Measurements from ENCODE around the gene IL1RAPL2. TPM values are rescaled to one million over a fixed set of nuclear protein-coding genes. Genes with fewer than 3 reads are reported as not detected.
"Not testable (repeated sequence)": the region's sequence is repeated elsewhere in the genome, so short reads cannot be mapped to it uniquely, and the experiment has no call there.

IL1RAPL2 gene
- total RNA-seq, 2 experiments from 2014 or later: not detected

DNA sequence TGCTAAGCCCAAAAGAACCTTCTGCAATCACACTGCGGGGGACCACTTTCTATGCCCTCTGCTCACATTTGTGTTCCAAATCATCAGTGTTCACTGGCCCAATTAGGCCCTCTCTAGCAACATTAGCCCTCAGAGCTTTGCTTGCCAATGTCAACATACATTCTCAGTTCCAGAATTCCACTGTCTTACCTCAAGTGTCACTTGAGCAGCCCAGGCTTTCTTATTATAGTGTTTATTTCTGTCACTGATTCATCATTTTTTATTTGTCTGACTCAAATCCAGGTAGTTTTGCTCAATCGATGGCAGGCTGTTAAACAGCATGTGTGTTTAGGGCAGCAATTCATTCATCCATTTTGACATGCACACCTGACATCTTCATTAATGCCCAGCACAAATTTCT is 363.3 kb downstream of the IL1RAPL2 start:
- CTCF ChIA-PET: no interaction called here
- H3K4me3 Mint-ChIP-seq: no peak overlapping the region
- H3K27me3 Mint-ChIP-seq: no peaks in the 10 kb centered on the region
- DNase-seq: no peak
- no peaks in the 10 kb centered on the region for H3K9me3 Mint-ChIP-seq
- POLR2A ChIA-PET: no interaction called here
- no peaks in the 10 kb centered on the region for H3K36me3 Mint-ChIP-seq (ENCODE audit: low read depth)
- H3K4me1 Mint-ChIP-seq: no peaks in the 10 kb centered on the region
- no peak overlapping the region for H3K27ac Mint-ChIP-seq

DNA sequence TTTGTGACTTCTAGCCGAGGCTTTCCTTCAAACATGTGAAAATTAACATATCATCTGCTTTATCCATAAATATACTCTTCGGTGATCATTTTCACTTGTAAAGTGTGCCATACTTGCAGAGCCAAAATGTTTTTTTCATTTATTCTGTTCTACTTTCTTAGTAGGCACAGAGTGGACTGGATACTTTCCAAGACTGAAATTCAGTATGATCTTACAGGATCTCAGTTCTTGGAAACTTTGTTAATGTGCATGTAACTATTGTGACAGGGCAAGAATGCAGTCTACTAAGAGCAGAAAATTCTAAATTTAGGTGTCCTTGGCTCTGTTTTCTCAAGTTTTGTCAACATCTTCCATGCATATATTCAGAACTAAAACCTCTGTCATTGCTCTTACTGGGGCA is 369.6 kb downstream of the IL1RAPL2 start:
- no peaks in the 10 kb centered on the region for H3K9me3 Mint-ChIP-seq
- DNase-seq: no peak
- POLR2A ChIA-PET: no interaction called here
- H3K27ac Mint-ChIP-seq: no peak overlapping the region
- CTCF ChIA-PET: no interaction called here
- H3K4me1 Mint-ChIP-seq: no peaks in the 10 kb centered on the region
- H3K4me3 Mint-ChIP-seq: no peak overlapping the region
- no peaks in the 10 kb centered on the region for H3K36me3 Mint-ChIP-seq (ENCODE audit: low read depth)
- no peaks in the 10 kb centered on the region for H3K27me3 Mint-ChIP-seq

DNA sequence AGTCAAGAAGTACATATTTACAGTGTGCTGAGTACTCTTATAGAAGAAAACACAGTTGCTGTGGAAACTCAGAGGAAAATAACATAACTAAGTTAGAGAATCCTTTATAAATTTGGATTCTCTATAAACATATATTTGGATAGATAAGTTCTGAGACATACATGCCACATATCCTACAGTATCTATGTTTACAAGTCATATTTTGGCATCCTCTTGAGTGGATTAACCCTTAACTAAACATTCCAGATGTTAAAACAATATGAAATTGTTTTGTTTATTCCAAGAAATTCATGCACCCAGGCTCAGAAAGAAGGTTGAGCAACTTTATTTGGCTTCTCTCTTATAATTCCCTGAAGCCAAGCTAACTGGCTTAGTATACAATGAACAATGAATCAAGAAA is 387.3 kb downstream of the IL1RAPL2 start:
- Mint-ChIP-seq H3K4me3 (no peak overlapping the region), H3K36me3 (ENCODE audit: low read depth) (no peaks in the 10 kb centered on the region), H3K27ac (no peak overlapping the region), H3K9me3 (no peaks in the 10 kb centered on the region), H3K4me1 (no peaks in the 10 kb centered on the region), H3K27me3 (no peaks in the 10 kb centered on the region)
- CTCF ChIA-PET: no interaction called here
- no peak for DNase-seq
- POLR2A ChIA-PET: no interaction called here

DNA sequence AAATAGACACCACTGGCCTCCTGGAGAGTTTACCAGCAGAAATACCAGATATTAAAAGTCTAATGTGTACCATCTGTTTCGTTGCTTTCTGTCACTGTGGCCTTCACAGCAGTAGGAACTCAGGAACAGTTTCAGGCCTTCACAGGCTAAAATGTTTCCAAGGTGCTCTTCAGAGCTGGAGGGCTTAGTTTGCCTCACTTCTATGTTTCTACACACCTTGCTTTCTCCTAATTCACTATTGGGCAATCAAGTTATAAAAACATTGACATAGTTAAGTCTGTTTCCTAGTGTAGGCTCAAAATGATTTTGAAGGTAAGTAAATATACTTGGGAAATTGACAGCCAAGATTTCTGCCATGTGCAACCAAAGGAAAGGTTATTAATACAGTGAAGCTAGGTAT is 395.9 kb downstream of the IL1RAPL2 start:
- H3K27ac Mint-ChIP-seq: no peak overlapping the region
- no peaks in the 10 kb centered on the region for H3K4me1 Mint-ChIP-seq
- ChIA-PET POLR2A (no interaction called here), CTCF (no interaction called here)
- no peak for DNase-seq
- no peaks in the 10 kb centered on the region for H3K36me3 Mint-ChIP-seq (ENCODE audit: low read depth)
- H3K4me3 Mint-ChIP-seq: no peak overlapping the region
- H3K9me3 Mint-ChIP-seq: no peaks in the 10 kb centered on the region
- no peaks in the 10 kb centered on the region for H3K27me3 Mint-ChIP-seq

DNA sequence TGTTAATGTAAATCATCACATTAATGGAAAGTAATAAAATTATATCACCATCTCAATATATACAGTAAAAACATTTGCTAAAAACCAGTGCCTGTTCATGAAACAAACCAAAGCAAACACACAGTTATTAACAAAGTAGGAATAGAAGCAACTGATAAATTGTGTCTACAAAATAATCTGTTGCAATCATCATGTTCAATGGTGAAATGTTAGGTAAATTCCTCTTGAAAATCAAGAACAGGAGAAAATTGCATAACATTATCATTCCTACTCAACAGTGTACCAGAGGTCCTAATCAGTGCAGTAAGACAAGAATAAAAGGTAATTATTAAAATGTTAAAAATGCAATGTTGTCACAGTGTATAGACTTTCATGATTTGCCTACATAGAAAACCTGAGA is 402.2 kb downstream of the IL1RAPL2 start:
- Mint-ChIP-seq H3K36me3 (ENCODE audit: low read depth) (no peaks in the 10 kb centered on the region), H3K27ac (no peak overlapping the region), H3K4me3 (no peak overlapping the region), H3K4me1 (no peaks in the 10 kb centered on the region), H3K9me3 (no peaks in the 10 kb centered on the region), H3K27me3 (no peaks in the 10 kb centered on the region)
- ChIA-PET POLR2A (no interaction called here), CTCF (no interaction called here)
- no peak for DNase-seq

DNA sequence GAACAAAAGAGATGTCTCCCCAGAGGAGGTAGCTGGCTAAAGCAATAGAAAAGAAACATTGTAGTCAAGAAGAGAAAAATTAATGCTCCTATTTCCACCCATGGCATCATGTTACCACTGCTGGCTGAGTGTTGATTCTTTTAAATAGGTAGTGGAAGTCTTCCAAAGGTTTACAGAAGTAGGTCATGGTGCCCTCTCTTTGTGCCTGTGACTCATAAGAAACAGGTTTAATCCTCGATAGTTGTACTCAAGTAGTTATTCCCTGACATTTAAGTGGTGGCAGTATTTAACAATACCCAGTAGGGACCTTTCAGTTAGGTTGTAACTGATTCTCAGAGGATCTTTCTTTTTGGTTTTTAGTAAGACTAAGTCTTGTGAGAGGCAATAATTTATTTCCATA is 406.7 kb downstream of the IL1RAPL2 start:
- ChIA-PET POLR2A (no interaction called here), CTCF (no interaction called here)
- Mint-ChIP-seq H3K27ac (no peak overlapping the region), H3K9me3 (no peaks in the 10 kb centered on the region), H3K4me3 (no peak overlapping the region), H3K4me1 (no peaks in the 10 kb centered on the region), H3K36me3 (ENCODE audit: low read depth) (no peaks in the 10 kb centered on the region), H3K27me3 (no peaks in the 10 kb centered on the region)
- no peak for DNase-seq

DNA sequence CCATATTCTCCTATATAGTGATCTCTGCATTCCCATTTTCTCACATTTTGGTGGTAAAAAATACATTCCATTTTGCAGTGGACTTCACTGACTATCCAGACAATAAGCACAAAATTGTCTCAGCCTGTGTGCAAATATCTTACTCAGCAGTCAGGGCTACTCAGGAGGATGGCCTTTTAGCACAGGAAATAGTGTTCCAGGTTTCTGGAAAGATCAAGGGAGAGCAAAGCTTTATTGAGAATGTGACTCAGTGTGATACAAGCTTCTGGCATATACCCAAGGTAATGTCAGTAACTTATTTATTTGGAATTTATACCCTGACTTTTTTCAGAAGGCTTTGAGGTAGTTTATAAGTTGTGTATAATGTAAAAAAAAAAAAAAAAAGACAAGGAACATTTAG is 421.1 kb downstream of the IL1RAPL2 start:
- ChIA-PET POLR2A (no interaction called here), CTCF (no interaction called here)
- no peak for DNase-seq
- no peaks in the 10 kb centered on the region for H3K9me3 Mint-ChIP-seq
- H3K27ac Mint-ChIP-seq: no peak overlapping the region
- no peaks in the 10 kb centered on the region for H3K4me1 Mint-ChIP-seq
- H3K36me3 Mint-ChIP-seq (ENCODE audit: low read depth): no peaks in the 10 kb centered on the region
- no peaks in the 10 kb centered on the region for H3K27me3 Mint-ChIP-seq
- no peak overlapping the region for H3K4me3 Mint-ChIP-seq

DNA sequence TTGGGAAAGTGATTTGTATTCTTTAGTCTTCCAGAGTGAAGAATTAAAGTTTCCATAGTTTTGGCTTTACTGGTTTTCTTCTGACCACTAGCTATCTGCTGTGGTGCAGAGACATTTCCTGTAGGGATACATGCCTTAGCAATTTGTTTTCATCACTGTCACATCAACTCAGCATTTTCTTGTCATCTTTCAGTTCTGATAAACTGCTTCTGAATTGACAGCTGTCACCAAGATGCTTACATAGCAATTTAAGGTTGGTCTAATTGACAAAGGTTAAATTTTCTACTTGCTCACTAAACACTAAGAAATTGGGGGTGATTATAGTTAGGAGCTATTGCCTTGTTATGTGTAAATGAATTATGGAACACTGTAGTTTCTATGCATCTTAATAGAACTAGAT is 422.0 kb downstream of the IL1RAPL2 start:
- Mint-ChIP-seq H3K4me1 (no peaks in the 10 kb centered on the region), H3K4me3 (no peak overlapping the region), H3K36me3 (ENCODE audit: low read depth) (no peaks in the 10 kb centered on the region), H3K27ac (no peak overlapping the region), H3K9me3 (no peaks in the 10 kb centered on the region), H3K27me3 (no peaks in the 10 kb centered on the region)
- no peak for DNase-seq
- ChIA-PET CTCF (no interaction called here), POLR2A (no interaction called here)

DNA sequence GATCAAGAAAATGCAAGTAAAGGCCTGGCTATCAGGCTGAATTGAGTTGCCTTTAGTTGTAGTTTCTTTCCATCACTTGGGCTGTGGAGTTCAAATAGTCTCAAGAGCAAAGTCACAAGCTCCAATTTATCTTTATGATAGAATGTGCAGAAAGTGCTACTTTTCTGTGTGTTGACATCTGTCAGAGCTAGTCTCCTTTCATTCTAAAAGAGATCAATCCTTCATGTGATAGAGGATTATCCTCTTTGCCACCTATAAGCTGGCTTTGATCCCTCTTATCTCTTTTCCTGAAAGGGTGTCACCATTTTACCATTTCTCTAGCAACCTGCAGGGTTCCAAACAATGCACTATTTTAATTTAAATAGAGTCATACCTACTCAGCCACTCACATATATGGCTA is 429.5 kb downstream of the IL1RAPL2 start:
- Mint-ChIP-seq H3K9me3 (no peaks in the 10 kb centered on the region), H3K4me3 (no peak overlapping the region), H3K27ac (no peak overlapping the region), H3K4me1 (no peaks in the 10 kb centered on the region), H3K36me3 (ENCODE audit: low read depth) (no peaks in the 10 kb centered on the region), H3K27me3 (no peaks in the 10 kb centered on the region)
- POLR2A ChIA-PET: no interaction called here
- CTCF ChIA-PET: no interaction called here
- DNase-seq: no peak

DNA sequence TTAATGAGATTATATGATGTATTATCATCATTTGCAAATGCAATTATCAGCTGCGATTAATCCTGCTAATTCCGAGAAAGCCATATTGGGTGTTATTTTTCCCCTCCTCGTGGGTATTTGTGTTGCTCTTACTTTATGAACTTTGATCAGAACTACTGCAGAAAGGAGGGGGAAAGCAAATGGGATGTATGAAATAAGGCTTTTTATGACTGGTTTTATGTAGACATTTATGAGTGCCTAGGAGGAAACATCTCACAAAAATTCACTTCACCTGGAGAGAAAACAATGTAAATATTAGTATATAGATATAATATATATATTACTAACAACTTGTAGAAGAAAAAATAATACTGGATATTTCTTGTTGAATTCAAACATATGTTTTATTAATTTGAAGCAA is 440.1 kb downstream of the IL1RAPL2 start:
- CTCF ChIA-PET: no interaction called here
- POLR2A ChIA-PET: no interaction called here
- Mint-ChIP-seq H3K9me3 (no peaks in the 10 kb centered on the region), H3K4me3 (no peak overlapping the region), H3K27me3 (no peaks in the 10 kb centered on the region), H3K27ac (no peak overlapping the region), H3K36me3 (ENCODE audit: low read depth) (no peaks in the 10 kb centered on the region), H3K4me1 (no peaks in the 10 kb centered on the region)
- no peak for DNase-seq

DNA sequence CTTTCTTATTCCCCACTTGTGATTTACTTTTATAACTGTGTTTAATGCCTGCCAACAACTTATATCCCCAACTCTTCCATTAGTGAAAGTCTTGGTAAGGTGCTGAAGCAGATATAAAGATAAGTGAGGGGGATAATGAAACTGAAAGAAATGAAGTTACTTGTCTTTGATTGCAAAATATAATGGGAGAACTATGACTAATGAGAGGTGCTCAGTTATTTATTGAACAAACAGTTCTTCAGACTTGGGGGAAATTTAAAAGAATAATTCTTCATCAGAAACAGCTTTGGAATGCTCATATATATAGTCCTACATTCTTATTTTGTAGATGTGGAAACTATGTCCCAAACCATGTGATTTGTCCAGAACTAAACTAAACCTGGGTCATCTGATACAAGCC is 441.0 kb downstream of the IL1RAPL2 start:
- Mint-ChIP-seq H3K27me3 (no peaks in the 10 kb centered on the region), H3K4me3 (no peak overlapping the region), H3K36me3 (ENCODE audit: low read depth) (no peaks in the 10 kb centered on the region), H3K27ac (no peak overlapping the region), H3K4me1 (no peaks in the 10 kb centered on the region), H3K9me3 (no peaks in the 10 kb centered on the region)
- ChIA-PET CTCF (no interaction called here), POLR2A (no interaction called here)
- DNase-seq: no peak

DNA sequence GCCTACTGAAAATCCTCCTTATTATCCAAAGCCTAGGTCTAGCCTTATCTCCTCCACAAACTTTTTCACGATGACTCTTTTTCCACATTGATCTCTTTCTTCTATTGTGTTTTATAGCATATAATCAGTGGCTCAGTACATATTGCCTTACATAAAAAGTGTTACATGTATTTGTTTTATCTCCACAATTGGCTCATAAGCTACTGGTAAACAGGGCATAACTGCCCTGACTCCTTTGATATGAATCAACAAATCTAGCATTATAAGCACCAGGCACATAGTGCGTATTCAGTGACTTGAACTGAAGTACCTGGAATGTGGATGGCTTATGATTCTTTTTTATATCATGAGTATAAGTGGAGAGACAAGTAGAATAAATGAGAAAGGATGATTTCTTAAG is 447.7 kb downstream of the IL1RAPL2 start:
- no peak overlapping the region for H3K4me3 Mint-ChIP-seq
- ChIA-PET CTCF (no interaction called here), POLR2A (no interaction called here)
- DNase-seq: no peak
- no peak overlapping the region for H3K27ac Mint-ChIP-seq
- no peaks in the 10 kb centered on the region for H3K9me3 Mint-ChIP-seq
- H3K27me3 Mint-ChIP-seq: no peaks in the 10 kb centered on the region
- no peaks in the 10 kb centered on the region for H3K36me3 Mint-ChIP-seq (ENCODE audit: low read depth)
- H3K4me1 Mint-ChIP-seq: no peaks in the 10 kb centered on the region

DNA sequence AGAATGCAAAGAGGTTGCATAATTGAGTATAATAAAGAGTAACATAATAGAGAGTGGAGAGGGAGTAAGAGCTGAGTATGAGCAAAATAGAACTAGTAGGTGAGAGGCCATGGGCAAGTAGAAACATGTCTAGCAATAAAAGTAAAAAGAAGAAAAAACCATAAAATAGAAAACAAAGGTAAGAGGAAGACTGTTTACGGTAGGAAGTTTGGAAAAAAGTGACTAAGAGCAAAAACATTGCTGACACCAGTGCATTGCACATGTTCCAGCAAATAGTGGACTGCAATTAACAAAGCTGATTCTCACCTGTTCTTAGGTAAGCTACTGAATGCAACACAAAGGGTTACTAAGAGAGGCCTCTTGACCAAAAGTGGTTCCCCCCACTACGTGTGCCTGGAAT is 451.6 kb downstream of the IL1RAPL2 start:
- no peak overlapping the region for H3K27ac Mint-ChIP-seq
- ChIA-PET POLR2A (no interaction called here), CTCF (no interaction called here)
- H3K36me3 Mint-ChIP-seq (ENCODE audit: low read depth): no peaks in the 10 kb centered on the region
- no peaks in the 10 kb centered on the region for H3K27me3 Mint-ChIP-seq
- H3K4me3 Mint-ChIP-seq: no peak overlapping the region
- no peak for DNase-seq
- no peaks in the 10 kb centered on the region for H3K4me1 Mint-ChIP-seq
- no peaks in the 10 kb centered on the region for H3K9me3 Mint-ChIP-seq

DNA sequence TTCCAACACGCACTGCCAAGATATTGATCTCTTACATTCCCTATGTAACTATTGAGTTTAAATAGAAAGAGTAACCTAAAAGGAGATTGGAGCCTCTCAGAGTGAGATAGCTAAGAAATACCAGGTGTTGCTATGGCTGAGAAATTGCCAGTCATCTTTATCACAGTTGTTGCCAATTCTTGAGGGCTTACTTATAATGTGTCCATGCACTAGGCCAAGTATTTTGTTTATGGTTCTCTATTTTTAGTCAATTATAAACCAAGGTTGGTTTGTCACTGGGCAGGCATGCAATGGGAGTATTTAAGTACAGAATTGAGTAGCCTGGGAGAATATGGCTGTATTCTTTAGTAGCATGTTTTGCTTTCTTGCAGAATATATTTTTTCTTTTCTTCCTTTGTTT is 452.9 kb downstream of the IL1RAPL2 start:
- ChIA-PET POLR2A (no interaction called here), CTCF (no interaction called here)
- Mint-ChIP-seq H3K4me3 (no peak overlapping the region), H3K4me1 (no peaks in the 10 kb centered on the region), H3K36me3 (ENCODE audit: low read depth) (no peaks in the 10 kb centered on the region), H3K27ac (no peak overlapping the region), H3K27me3 (no peaks in the 10 kb centered on the region), H3K9me3 (no peaks in the 10 kb centered on the region)
- DNase-seq: no peak

DNA sequence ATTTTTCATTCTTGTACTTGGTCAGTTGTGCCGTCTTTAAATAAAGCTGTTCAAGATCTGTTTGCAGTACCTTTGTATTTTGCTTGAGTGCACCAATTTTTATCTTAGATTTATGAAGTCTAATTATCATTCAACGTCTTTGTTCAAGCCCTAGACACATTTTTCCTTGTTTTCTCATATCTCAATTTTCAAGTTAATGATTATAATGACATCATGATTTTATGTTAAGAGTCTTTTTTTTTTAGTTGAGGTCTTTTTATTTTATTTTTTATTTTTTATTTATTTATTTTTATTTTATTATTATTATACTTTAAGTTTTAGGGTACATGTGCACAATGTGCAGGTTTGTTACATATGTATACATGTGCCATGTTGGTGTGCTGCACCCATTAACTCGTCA is 463.0 kb downstream of the IL1RAPL2 start:
- POLR2A ChIA-PET; CTCF ChIA-PET; DNase-seq; H3K4me3 Mint-ChIP-seq; H3K4me1 Mint-ChIP-seq; H3K27me3 Mint-ChIP-seq; H3K9me3 Mint-ChIP-seq; H3K27ac Mint-ChIP-seq; H3K36me3 Mint-ChIP-seq (ENCODE audit: low read depth): not testable (repeated sequence)
